Keratinocyte (primary cell): Measurements from ENCODE around the gene BRCA1. TPM values are rescaled to one million over a fixed set of nuclear protein-coding genes. Genes with fewer than 3 reads are reported as not detected.
"Not testable (repeated sequence)": the region's sequence is repeated elsewhere in the genome, so short reads cannot be mapped to it uniquely, and the experiment has no call there.

Experiments
- DNase-seq: peaks from one replicate; pipeline ENCODE4 v3.0.0-alpha.2; 2011; ENCODE audit warnings: low read depth, missing footprints, low spot score
- FAIRE-seq: peaks from 2 replicates; lab custom pipeline; 2011; peaks lifted over from hg19 to GRCh38; lab: Jason Lieb, UNC
- H2AFZ ChIP-seq: 2 replicates; pipeline ENCODE4 v1.6.0; 2012; ENCODE audit warnings: low read length, control low read depth, inconsistent platforms; ENCODE audit not compliant: control insufficient read depth
- H3K27ac ChIP-seq: 2 replicates; pipeline ENCODE4 v1.5.1; 2011; ENCODE audit warnings: low read length; ENCODE audit not compliant: control insufficient read depth, insufficient read depth
- H3K27me3 ChIP-seq: 3 replicates; pipeline ENCODE4 v1.6.0; 2011; ENCODE audit warnings: low read length; ENCODE audit not compliant: control insufficient read depth, insufficient read depth; ENCODE audit errors: extremely low read depth
- H3K36me3 ChIP-seq, 2 experiments: 2 replicates in 1 of 2; 3 replicates in 1 of 2; pipeline ENCODE4 v1.5.1; 2011; ENCODE audit warnings: low read length in 2 of 2, mild to moderate bottlenecking in 1 of 2; ENCODE audit not compliant: control insufficient read depth in 2 of 2, insufficient read depth in 2 of 2; ENCODE audit errors: extremely low read depth in 1 of 2
- H3K4me1 ChIP-seq: 3 replicates; pipeline ENCODE4 v1.5.1; 2011; ENCODE audit warnings: low read length; ENCODE audit not compliant: control insufficient read depth, insufficient read depth; ENCODE audit errors: extremely low read depth
- H3K4me2 ChIP-seq: 3 replicates; pipeline ENCODE4 v1.6.0; 2011; ENCODE audit warnings: low read depth, low read length; ENCODE audit not compliant: control insufficient read depth, insufficient read depth; ENCODE audit errors: extremely low read depth
- H3K4me3 ChIP-seq, 3 experiments: fragments of 200-600 bp in 1 of 3; sonication (generic) in 1 of 3; 2 replicates in 2 of 3; 3 replicates in 1 of 3; pipeline ENCODE4 v1.5.1; 2011 to 2016; ENCODE audit warnings: low read length in 3 of 3, mild to moderate bottlenecking in 3 of 3, control low read depth in 2 of 3, inconsistent platforms in 1 of 3, low read depth in 1 of 3, mixed read lengths in 1 of 3, mixed run types in 1 of 3, moderate library complexity in 1 of 3; ENCODE audit not compliant: control insufficient read depth in 2 of 3, insufficient read depth in 2 of 3; ENCODE audit errors: extremely low read depth in 1 of 3
- H3K79me2 ChIP-seq: 2 replicates; pipeline ENCODE4 v1.6.0; 2012; ENCODE audit warnings: low read length; ENCODE audit not compliant: control insufficient read depth, insufficient read depth
- H3K9ac ChIP-seq: 3 replicates; pipeline ENCODE4 v1.6.0; 2011; ENCODE audit warnings: low read length; ENCODE audit not compliant: control insufficient read depth, insufficient read depth; ENCODE audit errors: extremely low read depth
- H3K9me1 ChIP-seq: 3 replicates; pipeline ENCODE4 v1.6.0; 2011; ENCODE audit warnings: low read length; ENCODE audit not compliant: control insufficient read depth, insufficient read depth; ENCODE audit errors: extremely low read depth
- H3K9me3 ChIP-seq: 2 replicates; pipeline ENCODE4 v1.5.1; 2012; ENCODE audit warnings: low read depth, low read length; ENCODE audit not compliant: control insufficient read depth
- H4K20me1 ChIP-seq: 3 replicates; pipeline ENCODE4 v1.6.0; 2011; ENCODE audit warnings: low read length; ENCODE audit not compliant: control insufficient read depth, insufficient read depth; ENCODE audit errors: extremely low read depth
- EZH2 ChIP-seq: IDR thresholded peaks from one replicate; pipeline ENCODE4 v1.6.1; 2012; ENCODE audit warnings: inconsistent platforms, mild to moderate bottlenecking, low read length, moderate library complexity
- dilution Hi-C: fragments of 300-500 bp; cut with MboI; formaldehyde crosslinking; loops from one replicate; pipeline ENCODE4 v1.7.0; 2020; ENCODE audit warnings: low sequenced_read_pairs; ENCODE audit not compliant: extremely low pct_ligation_motif_present
- polyA plus RNA-seq, 5 experiments: library from polyadenylated mRNA; depleted of rRNA in 3 of 5; stranded (reverse) in 3 of 5; stranded (forward) in 1 of 5; unstranded in 1 of 5; fragments of >200 nt; gene quantifications; 1 replicate in 1 of 5; 2 replicates in 3 of 5; 3 replicates in 1 of 5; pipeline versions ENCODE4 v1.2.1 to v1.2.3, GENCODE V29; 2011 to 2012; ENCODE audit warnings: missing spikeins in 2 of 5, low read depth in 1 of 5, low replicate concordance in 1 of 5
- TF ChIP-seq, protein P1 (sequence below), 3 experiments: IDR thresholded peaks in 1 of 3; conservative IDR thresholded peaks in 1 of 3; optimal IDR thresholded peaks in 1 of 3; 2 replicates in 2 of 3; 3 replicates in 1 of 3; pipeline versions ENCODE3 to v1.5.1; 2011; ENCODE audit warnings: low read length in 3 of 3, mild to moderate bottlenecking in 3 of 3, moderate library complexity in 2 of 3, control low read depth in 1 of 3, inconsistent platforms in 1 of 3; ENCODE audit not compliant: insufficient read depth in 2 of 3; ENCODE audit errors: extremely low read depth in 1 of 3

BRCA1 gene
- polyA plus RNA-seq, 1 donor (not counting 4 experiments of a cell fraction or from before 2014, with no cell fraction given) = 17.2 TPM

DNA sequence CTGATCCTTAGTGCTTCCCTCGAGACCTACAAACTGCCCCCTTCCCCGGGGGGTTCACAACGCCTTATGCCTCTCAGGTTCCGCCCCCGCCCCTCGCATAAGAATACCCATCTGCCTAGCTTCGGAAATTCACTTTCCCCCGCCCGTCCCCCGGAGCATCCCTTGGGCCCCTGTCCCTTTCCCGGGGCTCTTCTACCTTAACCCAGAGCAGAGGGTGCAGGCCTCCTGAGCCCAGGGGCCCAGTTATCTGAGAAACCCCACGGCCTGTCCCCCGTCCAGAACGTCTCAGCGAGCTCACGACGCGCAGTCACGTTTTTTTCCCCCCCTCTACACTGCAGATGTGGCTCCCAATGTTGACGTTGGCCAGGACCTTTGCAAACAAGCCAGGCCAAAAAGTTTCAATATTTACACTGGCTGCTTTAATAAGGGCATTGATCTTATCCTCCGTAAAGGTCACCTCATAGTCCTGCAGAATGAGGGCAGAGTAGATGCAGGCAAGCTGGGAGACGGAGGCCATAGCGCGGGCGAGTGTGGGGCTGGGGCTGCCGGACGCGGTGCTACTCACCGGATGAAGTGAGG lies 44.5 kb upstream of the BRCA1 start:
- Histone ChIP-seq H3K36me3 (no peaks in the 10 kb centered on the region), H3K27me3 (no peaks in the 10 kb centered on the region), H3K9me1 (no peaks in the 10 kb centered on the region), H3K9me3 (no peaks in the 10 kb centered on the region), H2AFZ (peak overlapping the region; percentile 80), H3K79me2 (peaks cover 31% of the 10 kb centered on the region), H3K27ac (peak overlapping the region; percentile 92), H3K4me1 (peaks cover 22% of the 10 kb centered on the region), H3K9ac (peak overlapping the region; percentile 95), H3K4me3 (peak overlapping the region; percentile 71 to 75 (median 71)), H4K20me1 (no peaks in the 10 kb centered on the region), H3K4me2 (peak overlapping the region; percentile 86)
- FAIRE-seq = no peak
- TF ChIP-seq, protein P1, sequence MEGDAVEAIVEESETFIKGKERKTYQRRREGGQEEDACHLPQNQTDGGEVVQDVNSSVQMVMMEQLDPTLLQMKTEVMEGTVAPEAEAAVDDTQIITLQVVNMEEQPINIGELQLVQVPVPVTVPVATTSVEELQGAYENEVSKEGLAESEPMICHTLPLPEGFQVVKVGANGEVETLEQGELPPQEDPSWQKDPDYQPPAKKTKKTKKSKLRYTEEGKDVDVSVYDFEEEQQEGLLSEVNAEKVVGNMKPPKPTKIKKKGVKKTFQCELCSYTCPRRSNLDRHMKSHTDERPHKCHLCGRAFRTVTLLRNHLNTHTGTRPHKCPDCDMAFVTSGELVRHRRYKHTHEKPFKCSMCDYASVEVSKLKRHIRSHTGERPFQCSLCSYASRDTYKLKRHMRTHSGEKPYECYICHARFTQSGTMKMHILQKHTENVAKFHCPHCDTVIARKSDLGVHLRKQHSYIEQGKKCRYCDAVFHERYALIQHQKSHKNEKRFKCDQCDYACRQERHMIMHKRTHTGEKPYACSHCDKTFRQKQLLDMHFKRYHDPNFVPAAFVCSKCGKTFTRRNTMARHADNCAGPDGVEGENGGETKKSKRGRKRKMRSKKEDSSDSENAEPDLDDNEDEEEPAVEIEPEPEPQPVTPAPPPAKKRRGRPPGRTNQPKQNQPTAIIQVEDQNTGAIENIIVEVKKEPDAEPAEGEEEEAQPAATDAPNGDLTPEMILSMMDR (optimal IDR thresholded peaks at IDR 0.05 in 1 of 3, IDR thresholded peaks at IDR 0.05 in 1 of 3, conservative IDR thresholded peaks at IDR 0.05 in 1 of 3; ENCODE audit: extremely low read depth in 1 of 3, insufficient read depth in 2 of 3, low read length in 3 of 3) = no peak
- no peak for TF ChIP-seq EZH2
- no peak for DNase-seq
- dilution Hi-C loops = no loop called here

DNA sequence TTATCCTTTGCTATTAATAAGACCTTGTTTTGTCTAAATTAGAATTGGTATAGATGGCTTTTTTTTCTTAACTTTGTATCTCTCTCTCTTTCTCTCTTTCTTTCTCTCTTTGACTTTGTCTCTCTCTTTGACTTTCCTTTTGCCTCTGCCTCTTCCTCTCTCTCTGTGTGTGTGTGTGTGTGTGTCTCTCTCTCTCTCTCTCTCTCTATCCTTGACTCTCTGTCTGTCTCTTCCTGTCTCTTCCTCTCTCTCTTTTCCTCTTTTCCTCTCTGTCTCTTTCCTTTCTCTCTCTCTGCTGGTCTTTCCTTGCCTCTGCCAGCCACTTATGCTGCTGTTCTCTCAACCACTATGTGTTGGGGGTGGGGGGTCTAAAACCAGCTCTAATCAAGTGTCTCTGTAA lies 40.8 kb upstream of the BRCA1 start:
- dilution Hi-C loops, H3K4me3 ChIP-seq, DNase-seq, H3K36me3 ChIP-seq, H3K9me3 ChIP-seq, H4K20me1 ChIP-seq, FAIRE-seq, H3K9me1 ChIP-seq, H3K4me1 ChIP-seq, H3K4me2 ChIP-seq, H3K9ac ChIP-seq, H3K27ac ChIP-seq, H2AFZ ChIP-seq, H3K27me3 ChIP-seq: not testable (repeated sequence)
- H3K79me2 ChIP-seq = peaks cover 18% of the 10 kb centered on the region

DNA sequence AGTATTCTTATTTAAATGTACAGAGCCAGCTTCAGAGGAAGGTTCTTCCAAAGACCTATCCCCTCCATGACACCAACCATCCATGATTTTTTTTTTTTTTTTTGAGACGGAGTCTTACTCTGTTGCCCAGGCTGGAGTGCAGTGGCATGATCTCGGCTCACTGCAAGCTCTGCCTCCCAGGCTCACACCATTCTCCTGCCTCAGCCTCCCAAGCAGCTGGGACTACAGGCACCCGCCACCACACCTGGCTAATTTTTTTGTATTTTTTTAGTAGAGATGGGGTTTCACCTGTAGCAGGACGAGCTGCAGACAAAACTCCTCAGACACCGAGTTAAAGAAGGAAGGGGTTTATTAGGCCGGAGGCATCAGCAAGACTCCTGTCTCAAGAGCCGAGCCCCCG lies 34.8 kb upstream of the BRCA1 start:
- H4K20me1 ChIP-seq, H2AFZ ChIP-seq, H3K9me3 ChIP-seq, dilution Hi-C loops, H3K27ac ChIP-seq, H3K4me1 ChIP-seq, H3K9me1 ChIP-seq, H3K79me2 ChIP-seq, H3K9ac ChIP-seq, H3K4me2 ChIP-seq, H3K27me3 ChIP-seq, DNase-seq, FAIRE-seq, H3K36me3 ChIP-seq, H3K4me3 ChIP-seq: not testable (repeated sequence)

DNA sequence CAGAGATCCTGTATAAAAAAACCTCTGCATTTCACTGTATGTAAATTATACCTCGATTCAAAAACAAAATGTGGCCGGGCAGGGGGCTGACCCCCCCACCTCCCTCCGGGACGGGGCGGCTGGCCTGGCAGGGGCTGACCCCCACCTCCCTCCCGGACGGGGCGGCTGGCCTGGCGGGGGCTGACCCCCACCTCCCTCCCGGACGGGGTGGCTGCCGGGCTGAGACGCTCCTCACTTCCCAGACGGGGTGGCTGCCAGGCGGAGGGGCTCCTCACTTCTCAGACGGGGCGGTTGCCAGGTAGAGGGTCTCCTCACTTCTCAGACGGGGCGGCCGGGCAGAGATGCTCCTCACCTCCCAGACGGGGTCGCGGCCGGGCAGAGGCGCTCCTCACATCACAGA lies 34.1 kb upstream of the BRCA1 start:
- DNase-seq, dilution Hi-C loops: not testable (repeated sequence)

More for the DNA sequence above, 34.1 kb upstream of the BRCA1 start:
- not testable (repeated sequence) for H3K9ac ChIP-seq, H4K20me1 ChIP-seq, H3K4me1 ChIP-seq, H3K79me2 ChIP-seq, H3K9me1 ChIP-seq, FAIRE-seq, H2AFZ ChIP-seq, H3K27ac ChIP-seq, H3K36me3 ChIP-seq, H3K27me3 ChIP-seq, H3K4me3 ChIP-seq, H3K9me3 ChIP-seq, H3K4me2 ChIP-seq
